Parathyroid adenoma (tissue), 2 donors: ENCODE results near the gene BTAF1.
"Not testable (repeated sequence)": the region's sequence is repeated elsewhere in the genome, so short reads cannot be mapped to it uniquely, and the experiment has no call there.

Experiments
- H2AFZ ChIP-seq: fragments of 300-600 bp; sonication (generic); one replicate; pipeline ENCODE4 v1.7.0; 2017; ENCODE audit warnings: antibody characterized with exemption, mild to moderate bottlenecking
- H3K27ac ChIP-seq: fragments of 300-600 bp; sonication (generic); one replicate; pipeline ENCODE4 v1.7.0; 2017
- H3K27me3 ChIP-seq: fragments of 300-600 bp; sonication (generic); one replicate; pipeline ENCODE4 v1.7.0; 2017; ENCODE audit warnings: low read length; ENCODE audit not compliant: control insufficient read depth, insufficient read depth
- H3K36me3 ChIP-seq: fragments of 300-600 bp; sonication (generic); one replicate; pipeline ENCODE4 v1.7.0; 2017; ENCODE audit warnings: low read length; ENCODE audit not compliant: control insufficient read depth, insufficient read depth
- H3K4me1 ChIP-seq: fragments of 300-600 bp; sonication (generic); one replicate; pipeline ENCODE4 v1.7.0; 2017; ENCODE audit warnings: control low read depth
- H3K4me2 ChIP-seq: fragments of 300-600 bp; sonication (generic); one replicate; pipeline ENCODE4 v1.7.0; 2017; ENCODE audit warnings: low read length
- H3K4me3 ChIP-seq: fragments of 300-600 bp; sonication (generic); one replicate; pipeline ENCODE4 v1.7.0; 2017; ENCODE audit warnings: low read depth, low read length
- H3K79me2 ChIP-seq: fragments of 300-600 bp; sonication (generic); one replicate; pipeline ENCODE4 v1.7.0; 2017; ENCODE audit warnings: control low read depth
- H3K9ac ChIP-seq: fragments of 300-600 bp; sonication (generic); one replicate; pipeline ENCODE4 v1.7.0; 2017; ENCODE audit warnings: mild to moderate bottlenecking
- H3K9me3 ChIP-seq: fragments of 300-600 bp; sonication (generic); one replicate; pipeline ENCODE4 v1.7.0; 2017; ENCODE audit warnings: low read length; ENCODE audit not compliant: control insufficient read depth
- TF ChIP-seq, protein P1 (sequence below): fragments of 300-600 bp; sonication (generic); IDR thresholded peaks from one replicate; pipeline ENCODE4 v1.7.0; 2017; ENCODE audit warnings: antibody characterized with exemption, mild to moderate bottlenecking
- donor health status: primary hyperparathyroidism.

Gene BTAF1

GRCh38 chr10:92027141-92027540, 103.6 kb downstream of the BTAF1 start:
- TF ChIP-seq, protein P1, sequence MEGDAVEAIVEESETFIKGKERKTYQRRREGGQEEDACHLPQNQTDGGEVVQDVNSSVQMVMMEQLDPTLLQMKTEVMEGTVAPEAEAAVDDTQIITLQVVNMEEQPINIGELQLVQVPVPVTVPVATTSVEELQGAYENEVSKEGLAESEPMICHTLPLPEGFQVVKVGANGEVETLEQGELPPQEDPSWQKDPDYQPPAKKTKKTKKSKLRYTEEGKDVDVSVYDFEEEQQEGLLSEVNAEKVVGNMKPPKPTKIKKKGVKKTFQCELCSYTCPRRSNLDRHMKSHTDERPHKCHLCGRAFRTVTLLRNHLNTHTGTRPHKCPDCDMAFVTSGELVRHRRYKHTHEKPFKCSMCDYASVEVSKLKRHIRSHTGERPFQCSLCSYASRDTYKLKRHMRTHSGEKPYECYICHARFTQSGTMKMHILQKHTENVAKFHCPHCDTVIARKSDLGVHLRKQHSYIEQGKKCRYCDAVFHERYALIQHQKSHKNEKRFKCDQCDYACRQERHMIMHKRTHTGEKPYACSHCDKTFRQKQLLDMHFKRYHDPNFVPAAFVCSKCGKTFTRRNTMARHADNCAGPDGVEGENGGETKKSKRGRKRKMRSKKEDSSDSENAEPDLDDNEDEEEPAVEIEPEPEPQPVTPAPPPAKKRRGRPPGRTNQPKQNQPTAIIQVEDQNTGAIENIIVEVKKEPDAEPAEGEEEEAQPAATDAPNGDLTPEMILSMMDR = no peak
- H3K36me3 ChIP-seq = no peaks in the 10 kb centered on the region
- H3K4me2 ChIP-seq = no peak overlapping the region

GRCh38 chr10:92031580-92031979, 108.0 kb downstream of the BTAF1 start:
- no peak overlapping the region for H3K4me3 ChIP-seq

More at GRCh38 chr10:92027141-92027540, 103.6 kb downstream of the BTAF1 start:
- Histone ChIP-seq H3K27ac (no peak overlapping the region), H3K9me3 (no peaks in the 10 kb centered on the region), H2AFZ (no peak overlapping the region), H3K27me3 (no peaks in the 10 kb centered on the region), H3K79me2 (no peaks in the 10 kb centered on the region), H3K4me3 (no peak overlapping the region), H3K4me1 (no peaks in the 10 kb centered on the region), H3K9ac (no peak overlapping the region)

GRCh38 chr10:92033070-92033469, 109.5 kb downstream of the BTAF1 start:
- not testable (repeated sequence) for H3K9ac ChIP-seq, H2AFZ ChIP-seq, H3K9me3 ChIP-seq, H3K4me3 ChIP-seq, H3K4me2 ChIP-seq, H3K79me2 ChIP-seq, H3K36me3 ChIP-seq, H3K4me1 ChIP-seq, H3K27ac ChIP-seq, H3K27me3 ChIP-seq

More at GRCh38 chr10:92031580-92031979, 108.0 kb downstream of the BTAF1 start:
- Histone ChIP-seq H3K9ac (no peak overlapping the region), H3K4me1 (no peaks in the 10 kb centered on the region), H3K27me3 (no peaks in the 10 kb centered on the region), H3K4me2 (no peak overlapping the region), H3K79me2 (no peaks in the 10 kb centered on the region), H3K27ac (no peak overlapping the region), H2AFZ (no peak overlapping the region), H3K9me3 (no peaks in the 10 kb centered on the region), H3K36me3 (no peaks in the 10 kb centered on the region)
- TF ChIP-seq, protein P1 = no peak

- Histone ChIP-seq H3K36me3 (no peaks in the 10 kb centered on the region), H3K9ac (no peak overlapping the region), H2AFZ (no peak overlapping the region), H3K27ac (no peak overlapping the region), H3K4me2 (no peak overlapping the region), H3K79me2 (no peaks in the 10 kb centered on the region), H3K4me3 (no peak overlapping the region), H3K27me3 (no peaks in the 10 kb centered on the region), H3K4me1 (no peaks in the 10 kb centered on the region), H3K9me3 (no peaks in the 10 kb centered on the region)
- TF ChIP-seq, protein P1 = no peak
Measured at GRCh38 chr10:92038949-92039348, 115.4 kb downstream of the BTAF1 start.

- no peaks in the 10 kb centered on the region for H3K36me3 ChIP-seq
- H3K4me1 ChIP-seq = no peaks in the 10 kb centered on the region
- H3K4me3 ChIP-seq = no peak overlapping the region
- TF ChIP-seq, protein P1 = no peak
- H3K27me3 ChIP-seq = no peaks in the 10 kb centered on the region
- no peaks in the 10 kb centered on the region for H3K79me2 ChIP-seq
- no peak overlapping the region for H3K27ac ChIP-seq
- H3K9me3 ChIP-seq = no peaks in the 10 kb centered on the region
- H2AFZ ChIP-seq = no peak overlapping the region
- no peak overlapping the region for H3K9ac ChIP-seq
- no peak overlapping the region for H3K4me2 ChIP-seq
Measured at GRCh38 chr10:92042541-92042940, 119.0 kb downstream of the BTAF1 start.
